ENCODE data around the gene CDHR1. TPM values are rescaled to one million over a fixed set of nuclear protein-coding genes. Genes with fewer than 3 reads are reported as not detected.

Gene CDHR1
- total RNA-seq, 1 experiment from 2014 or later: 0.39 TPM

DNA sequence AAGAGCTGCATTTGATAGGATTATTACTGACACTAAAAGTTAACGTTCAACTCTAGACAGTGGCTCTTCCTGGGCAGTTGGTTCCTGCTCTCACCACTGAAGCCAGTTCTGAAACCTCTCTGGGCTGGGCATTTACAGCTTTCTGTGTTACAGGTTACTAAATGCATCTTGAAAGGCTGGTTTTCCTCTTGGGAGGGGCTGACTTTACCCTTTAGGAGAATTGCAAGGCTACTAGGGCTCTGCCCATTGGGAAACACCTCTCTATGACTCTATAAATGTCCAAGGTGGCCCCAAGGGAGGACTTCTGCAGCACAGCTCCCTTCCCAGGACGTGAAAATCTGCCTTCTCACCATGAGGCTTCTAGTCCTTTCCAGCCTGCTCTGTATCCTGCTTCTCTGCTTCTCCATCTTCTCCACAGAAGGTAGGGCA lies 20.8 kb upstream of the CDHR1 start, which contains the start of gene GPR15LG:
TSS of gene GPR15LG (plus strand) at position 301 of the 429 bp plus-strand sequence. CDS start at position 352, 51 bp downstream.
- ChIA-PET CTCF (no interaction called here), POLR2A (no interaction called here)
- no peaks in the 10 kb centered on the region for H3K9me3 ChIP-seq (ENCODE audit: control insufficient read depth, insufficient read depth, low read depth, low read length)
- ATAC-seq (no peak), DNase-seq (ENCODE audit: low read depth, low spot score) (no peak)
- no peak within 1 kb of the TSS for H3K4me3 ChIP-seq (ENCODE audit: low read depth in 2 of 2, low read length in 2 of 2)
- no TSS peak for BruUV-seq (replicated peaks)
- in situ Hi-C loops (cut with HindIII; ENCODE audit: low pct_unique_long_range_greater_than_20kb, low sequenced_read_pairs) (no loop called here), intact Hi-C loops (cut with micrococcal nuclease; ENCODE audit: unreplicated experiment) (no loop called here)
- TF ChIP-seq TCF7L2 (IDR thresholded peaks at IDR 0.05; ENCODE audit: low read depth, low read length) (no peak), POLR2AphosphoS5 (IDR thresholded peaks at IDR 0.05; ENCODE audit: low read depth, low read length) (no peak), REST (IDR thresholded peaks at IDR 0.05; ENCODE audit: insufficient read depth in 1 of 2, low read depth in 2 of 2, low read length in 1 of 2) (no peak), SIN3A (IDR thresholded peaks at IDR 0.05; ENCODE audit: borderline replicate concordance, insufficient read depth, low read depth, low read length) (no peak)
- TF ChIP-seq, protein P1, sequence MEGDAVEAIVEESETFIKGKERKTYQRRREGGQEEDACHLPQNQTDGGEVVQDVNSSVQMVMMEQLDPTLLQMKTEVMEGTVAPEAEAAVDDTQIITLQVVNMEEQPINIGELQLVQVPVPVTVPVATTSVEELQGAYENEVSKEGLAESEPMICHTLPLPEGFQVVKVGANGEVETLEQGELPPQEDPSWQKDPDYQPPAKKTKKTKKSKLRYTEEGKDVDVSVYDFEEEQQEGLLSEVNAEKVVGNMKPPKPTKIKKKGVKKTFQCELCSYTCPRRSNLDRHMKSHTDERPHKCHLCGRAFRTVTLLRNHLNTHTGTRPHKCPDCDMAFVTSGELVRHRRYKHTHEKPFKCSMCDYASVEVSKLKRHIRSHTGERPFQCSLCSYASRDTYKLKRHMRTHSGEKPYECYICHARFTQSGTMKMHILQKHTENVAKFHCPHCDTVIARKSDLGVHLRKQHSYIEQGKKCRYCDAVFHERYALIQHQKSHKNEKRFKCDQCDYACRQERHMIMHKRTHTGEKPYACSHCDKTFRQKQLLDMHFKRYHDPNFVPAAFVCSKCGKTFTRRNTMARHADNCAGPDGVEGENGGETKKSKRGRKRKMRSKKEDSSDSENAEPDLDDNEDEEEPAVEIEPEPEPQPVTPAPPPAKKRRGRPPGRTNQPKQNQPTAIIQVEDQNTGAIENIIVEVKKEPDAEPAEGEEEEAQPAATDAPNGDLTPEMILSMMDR (IDR thresholded peaks at IDR 0.05): no peak
- no peaks in the 10 kb centered on the region for H3K4me1 ChIP-seq (ENCODE audit: control insufficient read depth, insufficient read depth, low read length)
- no peaks in the 10 kb centered on the region for H3K36me3 ChIP-seq (ENCODE audit: control insufficient read depth, insufficient read depth, low read length)
- H3K27ac ChIP-seq (ENCODE audit: low read length): no peak within 1 kb of the TSS
- H3K27me3 ChIP-seq (ENCODE audit: control insufficient read depth, insufficient read depth, low read length): no peaks in the 10 kb centered on the region

DNA sequence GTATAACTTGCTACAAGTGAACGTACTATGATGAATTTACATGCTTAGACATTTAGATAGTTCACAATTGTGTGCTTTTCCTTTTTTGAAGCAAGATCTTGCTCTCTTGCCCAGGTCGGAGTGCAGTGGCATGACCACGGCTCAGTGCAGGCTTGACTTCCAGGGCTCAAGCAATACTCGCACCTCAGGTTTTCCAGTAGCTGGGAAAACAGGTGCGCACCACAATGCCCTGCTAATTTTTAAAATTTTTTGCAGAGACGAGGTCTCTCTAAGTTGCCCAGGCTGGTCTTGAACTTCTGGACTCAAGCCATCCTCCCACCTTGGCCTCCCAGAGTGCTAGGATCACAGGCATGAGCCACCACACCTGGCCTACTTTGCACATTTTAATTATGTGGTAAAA lies 18.9 kb upstream of the CDHR1 start:
- ChIA-PET CTCF (interaction anchor here (0.6 kb wide), 1 partner anchor 149 kb away, joined by 5 read pairs; no protein-coding TSS in a partner anchor), POLR2A (no interaction called here)
- Histone ChIP-seq H3K4me3 (ENCODE audit: low read depth in 2 of 2, low read length in 2 of 2) (no peak overlapping the region), H3K4me1 (ENCODE audit: control insufficient read depth, insufficient read depth, low read length) (no peaks in the 10 kb centered on the region), H3K36me3 (ENCODE audit: control insufficient read depth, insufficient read depth, low read length) (no peaks in the 10 kb centered on the region), H3K9me3 (ENCODE audit: control insufficient read depth, insufficient read depth, low read depth, low read length) (no peaks in the 10 kb centered on the region), H3K27me3 (ENCODE audit: control insufficient read depth, insufficient read depth, low read length) (no peaks in the 10 kb centered on the region), H3K27ac (ENCODE audit: low read length) (no peak overlapping the region)
- BruUV-seq (replicated peaks): no TSS peak
- ATAC-seq (no peak), DNase-seq (ENCODE audit: low read depth, low spot score) (no peak)
- in situ Hi-C loops (cut with HindIII; ENCODE audit: low pct_unique_long_range_greater_than_20kb, low sequenced_read_pairs): no loop called here
- intact Hi-C loops (cut with micrococcal nuclease; ENCODE audit: unreplicated experiment): no loop called here
- TF ChIP-seq SIN3A (IDR thresholded peaks at IDR 0.05; ENCODE audit: borderline replicate concordance, insufficient read depth, low read depth, low read length): no peak
- no peak for TF ChIP-seq REST (IDR thresholded peaks at IDR 0.05; ENCODE audit: insufficient read depth in 1 of 2, low read depth in 2 of 2, low read length in 1 of 2)
- TF ChIP-seq POLR2AphosphoS5 (IDR thresholded peaks at IDR 0.05; ENCODE audit: low read depth, low read length): no peak
- no peak for TF ChIP-seq TCF7L2 (IDR thresholded peaks at IDR 0.05; ENCODE audit: low read depth, low read length)
- TF ChIP-seq, protein P1 (IDR thresholded peaks at IDR 0.05): no peak

All from Panc1 (cell line).